Fibroblast of lung (primary cell): ENCODE data around the gene CYTH1. TPM values are rescaled to one million over a fixed set of nuclear protein-coding genes. Genes with fewer than 3 reads are reported as not detected.
A peak's percentile ranks its signal among the peaks of the same experiment; 100 is the strongest.

Source experiments
- DNase-seq, 2 donors: peaks; one replicate each; pipeline versions ENCODE4 v3.0.0 to v3.0.0-alpha.2; 2010; ENCODE audit warnings: low read depth in 2 of 2
- H2AFZ ChIP-seq: 2 replicates; pipeline ENCODE4 v1.5.1; 2012; ENCODE audit warnings: low read length, control low read depth, inconsistent platforms
- H3K27ac ChIP-seq: 2 replicates; pipeline ENCODE4 v1.5.1; 2011; ENCODE audit warnings: low read length, control low read depth; ENCODE audit not compliant: insufficient read depth
- H3K27me3 ChIP-seq: 2 replicates; pipeline ENCODE4 v1.5.1; 2011; ENCODE audit warnings: mild to moderate bottlenecking, low read length; ENCODE audit not compliant: control insufficient read depth, insufficient read depth
- H3K36me3 ChIP-seq: 2 replicates; pipeline ENCODE4 v1.5.1; 2011; ENCODE audit warnings: low read length; ENCODE audit not compliant: control insufficient read depth, insufficient read depth
- H3K4me1 ChIP-seq: 2 replicates; pipeline ENCODE4 v1.5.1; 2011; ENCODE audit warnings: low read length; ENCODE audit not compliant: control insufficient read depth, insufficient read depth; ENCODE audit errors: extremely low read depth
- H3K4me2 ChIP-seq: 2 replicates; pipeline ENCODE4 v1.5.1; 2011; ENCODE audit warnings: low read length, control low read depth; ENCODE audit not compliant: insufficient read depth; ENCODE audit errors: extremely low read depth
- H3K4me3 ChIP-seq, 4 experiments: fragments of 200-600 bp in 1 of 4; sonication (generic) in 1 of 4; replicated peaks in 1 of 4; 2 replicates each; pipeline ENCODE4 v1.5.1; 2011 to 2016; ENCODE audit warnings: low read length in 4 of 4, low read depth in 3 of 4, mild to moderate bottlenecking in 3 of 4, control low read depth in 2 of 4, inconsistent platforms in 1 of 4, mixed read lengths in 1 of 4; ENCODE audit not compliant: insufficient read depth in 1 of 4; ENCODE audit errors: control extremely low read depth in 1 of 4
- H3K79me2 ChIP-seq: 2 replicates; pipeline ENCODE4 v1.5.1; 2012; ENCODE audit warnings: mild to moderate bottlenecking, low read length, inconsistent platforms; ENCODE audit not compliant: control insufficient read depth, insufficient read depth
- H3K9ac ChIP-seq: 2 replicates; pipeline ENCODE4 v1.5.1; 2011; ENCODE audit warnings: mild to moderate bottlenecking, low read length, control low read depth; ENCODE audit not compliant: insufficient read depth
- H3K9me3 ChIP-seq: 2 replicates; pipeline ENCODE4 v1.5.1; 2012; ENCODE audit warnings: low read depth, low read length; ENCODE audit not compliant: control insufficient read depth, insufficient read depth
- H4K20me1 ChIP-seq: 2 replicates; pipeline ENCODE4 v1.5.1; 2011; ENCODE audit warnings: low read length; ENCODE audit not compliant: control insufficient read depth, insufficient read depth; ENCODE audit errors: extremely low read depth
- EZH2 ChIP-seq: IDR thresholded peaks from 2 replicates; pipeline ENCODE4 v1.5.1; 2012; ENCODE audit warnings: low read length, control low read depth, mild to moderate bottlenecking; ENCODE audit errors: missing control alignments
- polyA plus RNA-seq, 2 donors: library from polyadenylated mRNA; depleted of rRNA in 1 of 2; stranded (reverse) in 1 of 2; unstranded in 1 of 2; fragments of >200 nt; gene quantifications; 2 replicates each; pipeline ENCODE4 v1.2.1, GENCODE V29; 2011 to 2012; ENCODE audit warnings: missing spikeins in 1 of 2
- total RNA-seq: library from RNA; depleted of rRNA; stranded (reverse); fragments of >200 nt; gene quantifications from 2 replicates; pipeline ENCODE4 v1.2.1, GENCODE V29; 2014
- TF ChIP-seq, protein P1 (sequence below), 2 donors: IDR thresholded peaks in 1 of 2; conservative IDR thresholded peaks in 1 of 2; 1 replicate in 1 of 2; 2 replicates in 1 of 2; pipeline ENCODE4 v1.5.1; 2011 to 2012; ENCODE audit warnings: low read length in 2 of 2, control low read depth in 1 of 2, inconsistent platforms in 1 of 2, low read depth in 1 of 2, mild to moderate bottlenecking in 1 of 2

CYTH1 gene
- total and polyA plus RNA-seq, 2 donors (not counting 1 experiment from before 2014, with no cell fraction given), result 8.9 to 9.9 TPM

DNA sequence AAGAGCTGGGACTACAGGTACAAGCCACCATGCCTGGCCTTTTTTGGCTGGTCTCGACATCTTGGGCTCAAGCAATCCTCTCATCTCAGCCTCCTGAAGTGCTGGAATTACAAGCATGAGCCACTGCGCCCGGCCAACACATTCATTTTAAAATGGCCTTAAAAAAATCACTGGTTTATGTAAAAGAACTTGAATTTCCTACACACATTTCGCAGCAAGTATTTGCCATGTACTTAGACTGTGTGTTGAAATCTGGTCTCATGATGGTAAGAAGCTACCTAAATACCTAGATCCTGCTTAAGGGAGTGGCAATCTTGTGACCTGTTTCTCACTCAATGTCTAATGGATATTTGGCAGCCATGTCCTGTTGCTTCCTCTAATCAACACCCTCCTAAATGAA lies 8.5 kb upstream of the CYTH1 start:
- Histone ChIP-seq H3K4me3 (no peak overlapping the region), H3K9ac (no peak overlapping the region), H3K4me2 (no peak overlapping the region), H2AFZ (no peak overlapping the region), H3K9me3 (no peaks in the 10 kb centered on the region), H4K20me1 (no peaks in the 10 kb centered on the region), H3K4me1 (peaks cover 10% of the 10 kb centered on the region), H3K79me2 (no peaks in the 10 kb centered on the region), H3K27ac (no peak overlapping the region), H3K27me3 (no peaks in the 10 kb centered on the region), H3K36me3 (peaks cover 9% of the 10 kb centered on the region)
- no peak for TF ChIP-seq EZH2
- TF ChIP-seq, protein P1, sequence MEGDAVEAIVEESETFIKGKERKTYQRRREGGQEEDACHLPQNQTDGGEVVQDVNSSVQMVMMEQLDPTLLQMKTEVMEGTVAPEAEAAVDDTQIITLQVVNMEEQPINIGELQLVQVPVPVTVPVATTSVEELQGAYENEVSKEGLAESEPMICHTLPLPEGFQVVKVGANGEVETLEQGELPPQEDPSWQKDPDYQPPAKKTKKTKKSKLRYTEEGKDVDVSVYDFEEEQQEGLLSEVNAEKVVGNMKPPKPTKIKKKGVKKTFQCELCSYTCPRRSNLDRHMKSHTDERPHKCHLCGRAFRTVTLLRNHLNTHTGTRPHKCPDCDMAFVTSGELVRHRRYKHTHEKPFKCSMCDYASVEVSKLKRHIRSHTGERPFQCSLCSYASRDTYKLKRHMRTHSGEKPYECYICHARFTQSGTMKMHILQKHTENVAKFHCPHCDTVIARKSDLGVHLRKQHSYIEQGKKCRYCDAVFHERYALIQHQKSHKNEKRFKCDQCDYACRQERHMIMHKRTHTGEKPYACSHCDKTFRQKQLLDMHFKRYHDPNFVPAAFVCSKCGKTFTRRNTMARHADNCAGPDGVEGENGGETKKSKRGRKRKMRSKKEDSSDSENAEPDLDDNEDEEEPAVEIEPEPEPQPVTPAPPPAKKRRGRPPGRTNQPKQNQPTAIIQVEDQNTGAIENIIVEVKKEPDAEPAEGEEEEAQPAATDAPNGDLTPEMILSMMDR (conservative IDR thresholded peaks at IDR 0.05 in 1 of 2, IDR thresholded peaks at IDR 0.05 in 1 of 2; ENCODE audit: low read depth in 1 of 2, low read length in 2 of 2), result no peak
- no peak for DNase-seq

DNA sequence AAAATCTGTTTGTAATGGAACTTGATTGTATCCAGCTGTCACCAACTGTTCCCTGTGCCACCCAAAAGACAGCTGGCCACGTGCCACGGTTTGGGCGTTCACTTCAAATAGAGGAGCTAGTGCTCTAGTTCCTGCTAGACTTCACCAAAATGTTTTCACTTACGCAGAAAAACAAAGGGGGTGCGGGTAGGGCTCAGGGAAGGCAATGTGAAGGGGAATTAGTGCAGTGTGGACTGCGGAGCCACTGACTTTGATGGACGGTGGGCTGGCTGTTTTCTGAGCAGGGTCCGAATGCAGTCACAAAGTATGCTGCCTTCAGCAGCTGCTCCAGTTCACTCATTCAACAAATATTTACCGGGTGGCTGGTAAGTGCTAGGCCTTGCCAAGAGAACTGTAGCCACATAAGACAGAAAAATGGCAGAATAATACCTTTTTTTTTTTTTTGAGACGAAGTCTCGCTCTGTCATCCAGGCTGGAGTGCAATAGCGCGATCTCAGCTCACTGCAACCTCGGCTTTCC lies 7.6 kb upstream of the CYTH1 start:
- Histone ChIP-seq H3K27me3 (no peaks in the 10 kb centered on the region), H3K4me3 (peak overlapping the region in 2 of 4 experiments; percentile 19 to 20), H2AFZ (no peak overlapping the region), H3K4me1 (peaks cover 10% of the 10 kb centered on the region), H3K36me3 (peaks cover 2% of the 10 kb centered on the region), H3K4me2 (peak overlapping the region; percentile 72), H3K9me3 (no peaks in the 10 kb centered on the region), H3K9ac (no peak overlapping the region), H3K27ac (peak overlapping the region; percentile 52), H4K20me1 (no peaks in the 10 kb centered on the region), H3K79me2 (no peaks in the 10 kb centered on the region)
- TF ChIP-seq, protein P1 (conservative IDR thresholded peaks at IDR 0.05 in 1 of 2, IDR thresholded peaks at IDR 0.05 in 1 of 2; ENCODE audit: low read depth in 1 of 2, low read length in 2 of 2), result no peak
- TF ChIP-seq EZH2, result no peak
- peak; percentile 82 to 95 for DNase-seq

DNA sequence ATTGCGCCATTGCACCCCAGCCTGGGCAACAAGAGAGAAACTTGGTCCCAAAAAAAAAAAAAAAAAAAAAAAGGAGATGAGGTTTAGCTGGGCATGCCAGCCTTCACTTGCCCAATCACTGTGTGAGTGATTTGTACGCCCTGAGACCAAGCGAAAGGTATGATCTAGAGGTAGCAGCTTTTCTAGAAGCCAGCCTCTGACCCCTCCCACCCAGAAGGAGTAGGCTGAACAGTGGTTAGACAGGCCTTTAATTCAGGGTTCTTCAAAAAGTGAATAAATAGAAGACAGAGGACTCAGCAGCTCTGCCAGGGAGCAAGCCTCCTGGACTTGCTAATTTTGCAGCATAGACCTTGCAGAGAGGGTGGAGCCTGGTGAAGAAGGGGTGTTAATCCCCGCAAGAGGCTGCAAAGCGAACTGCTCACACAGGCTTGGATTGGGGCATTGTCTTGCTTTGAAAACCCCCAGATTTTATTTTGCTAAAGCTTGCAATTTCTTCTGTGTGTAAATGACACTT lies 7.1 kb upstream of the CYTH1 start:
- peaks cover 10% of the 10 kb centered on the region for H3K4me1 ChIP-seq
- H3K36me3 ChIP-seq, result peaks cover under 1% of the 10 kb centered on the region
- no peak overlapping the region for H3K9ac ChIP-seq
- peak overlapping the region; percentile 52 for H3K27ac ChIP-seq
- H3K9me3 ChIP-seq, result no peaks in the 10 kb centered on the region
- no peaks in the 10 kb centered on the region for H3K79me2 ChIP-seq
- H3K4me2 ChIP-seq, result peak overlapping the region; percentile 72
- TF ChIP-seq, protein P1 (conservative IDR thresholded peaks at IDR 0.05 in 1 of 2, IDR thresholded peaks at IDR 0.05 in 1 of 2; ENCODE audit: low read depth in 1 of 2, low read length in 2 of 2), result no peak
- TF ChIP-seq EZH2, result no peak
- H4K20me1 ChIP-seq, result no peaks in the 10 kb centered on the region
- DNase-seq, result no peak
- no peaks in the 10 kb centered on the region for H3K27me3 ChIP-seq
- peak overlapping the region in 1 of 4 experiments; percentile 20 for H3K4me3 ChIP-seq
- H2AFZ ChIP-seq, result no peak overlapping the region
